Fibroblast of gingiva (primary cell): ENCODE data around the gene CYB561A3.

ENCODE experiments used
- DNase-seq: peaks from one replicate; pipeline ENCODE4 v3.0.0-alpha.2; 2011; ENCODE audit warnings: low read depth

CYB561A3 gene

GRCh38 chr11:61345170-61345610 lies 16.5 kb downstream of the CYB561A3 start:
- DNase-seq: no peak

- DNase-seq: no peak
These were observed 17.6 kb downstream of the CYB561A3 start for GRCh38 chr11:61343792-61344745.

GRCh38 chr11:61342207-61342803 lies 19.4 kb downstream of the CYB561A3 start:
- no peak for DNase-seq

GRCh38 chr11:61341706-61342105 lies 20.0 kb downstream of the CYB561A3 start:
- DNase-seq: no peak

GRCh38 chr11:61340979-61341378 lies 20.7 kb downstream of the CYB561A3 start:
- no peak for DNase-seq

GRCh38 chr11:61339490-61339878 lies 22.2 kb downstream of the CYB561A3 start:
- DNase-seq: no peak

GRCh38 chr11:61338783-61339489 lies 22.7 kb downstream of the CYB561A3 start:
- DNase-seq: no peak

GRCh38 chr11:61337706-61338470 lies 23.8 kb downstream of the CYB561A3 start:
- DNase-seq: no peak

GRCh38 chr11:61336171-61336935 lies 25.3 kb downstream of the CYB561A3 start:
- DNase-seq: peak; percentile 55

- DNase-seq: no peak
These were observed 26.3 kb downstream of the CYB561A3 start for GRCh38 chr11:61335355-61335710.

- DNase-seq: no peak
These were observed 27.0 kb downstream of the CYB561A3 start for GRCh38 chr11:61334434-61335354.

GRCh38 chr11:61333550-61334433 lies 27.9 kb downstream of the CYB561A3 start:
- no peak for DNase-seq

- peak; percentile 89 for DNase-seq
These were observed 28.7 kb downstream of the CYB561A3 start, which contains the start of the genes DDB1 and TKFC for GRCh38 chr11:61332797-61333549. TSS of gene DDB1 (minus strand) at chr11:61333105. CDS start at chr11:61332968, 137 bp downstream. TSS of gene TKFC (plus strand) at chr11:61333228. CDS start at chr11:61334729, 1,501 bp downstream.

- DNase-seq: peak; percentile 19
These were observed 29.3 kb downstream of the CYB561A3 start for GRCh38 chr11:61332281-61332796.

- no peak for DNase-seq
These were observed 30.0 kb downstream of the CYB561A3 start for GRCh38 chr11:61331651-61332050.

GRCh38 chr11:61329871-61330270 lies 31.8 kb downstream of the CYB561A3 start:
- no peak for DNase-seq

GRCh38 chr11:61328351-61328750 lies 33.3 kb downstream of the CYB561A3 start:
- no peak for DNase-seq

GRCh38 chr11:61327669-61328071 lies 34.0 kb downstream of the CYB561A3 start:
- peak; percentile 19 for DNase-seq
